Ecto neural progenitor cell (in vitro differentiated cells): ENCODE results near the gene CERS1.
"Not testable (repeated sequence)": the region's sequence is repeated elsewhere in the genome, so short reads cannot be mapped to it uniquely, and the experiment has no call there.

Experiments
- DNase-seq: peaks from one replicate; pipeline ENCODE4 v3.0.0-alpha.2; 2018; ENCODE audit warnings: low spot score

Gene CERS1

DNA sequence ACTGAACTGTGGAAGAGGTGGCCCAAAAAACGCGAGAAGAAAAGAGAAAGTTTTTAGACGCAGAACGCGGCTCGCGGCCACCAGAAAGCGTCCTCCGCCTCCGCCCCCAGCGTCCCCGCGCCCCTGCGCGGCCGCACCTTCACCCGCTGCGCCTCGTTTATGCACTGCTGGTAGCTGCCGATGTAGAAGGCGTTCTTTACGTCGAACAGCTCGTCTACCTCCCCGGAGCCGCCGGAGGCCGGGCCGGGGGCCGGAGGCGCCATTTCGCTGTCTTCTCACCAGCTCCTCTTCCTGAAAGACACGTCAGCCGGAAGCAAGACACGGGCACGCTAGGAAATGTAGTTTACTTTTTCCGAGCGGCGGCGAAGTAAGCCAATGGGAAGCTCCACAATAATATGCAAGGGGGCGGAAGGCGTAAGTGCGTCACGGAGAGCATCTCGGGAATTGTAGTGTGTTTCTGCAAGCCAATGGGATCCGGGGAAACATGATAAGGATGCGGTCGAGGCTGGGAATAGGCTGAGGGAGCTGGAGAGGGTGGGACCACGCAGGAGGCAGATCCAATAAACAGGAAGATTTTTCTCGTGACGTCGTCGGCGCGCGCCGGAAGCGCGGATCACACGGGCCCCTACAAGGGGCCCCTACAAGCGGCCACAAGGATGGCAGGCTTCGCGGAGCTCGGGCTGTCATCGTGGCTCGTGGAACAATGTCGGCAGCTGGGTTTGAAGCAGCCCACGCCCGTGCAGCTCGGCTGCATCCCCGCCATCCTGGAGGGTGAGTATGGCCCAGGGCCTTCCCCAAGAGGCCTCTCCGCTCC lies 23.3 kb upstream of the CERS1 start, which contains the start of the genes COPE and DDX49:
TSS of gene COPE (minus strand) at position 302 of the 814 bp plus-strand sequence. CDS start at position 263, 39 bp downstream.
TSS of gene DDX49 (plus strand) at position 630 of the 814 bp plus-strand sequence. CDS start at position 657, 27 bp downstream.
- peak; percentile 97 for DNase-seq

DNA sequence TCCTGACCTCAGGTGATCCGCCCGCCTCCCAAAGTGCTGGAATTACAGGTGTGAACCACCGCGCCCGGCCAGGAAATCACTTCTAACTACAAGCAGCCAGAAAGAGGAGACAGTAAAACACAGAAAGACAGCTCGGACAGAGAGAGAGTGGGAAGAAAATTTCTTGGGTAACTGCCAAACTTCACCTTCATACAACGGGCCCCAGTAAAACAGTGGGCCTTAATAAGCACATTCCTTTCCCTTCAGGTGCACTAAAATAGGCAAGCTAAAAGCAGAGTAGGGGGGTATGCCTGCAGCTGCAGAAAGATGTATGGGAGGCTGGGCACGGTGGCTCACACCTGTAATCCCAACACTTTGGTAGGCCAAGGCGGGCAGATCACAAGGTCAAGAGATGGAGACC lies 21.6 kb upstream of the CERS1 start:
- DNase-seq, result not testable (repeated sequence)

- DNase-seq, result no peak
Measured at GRCh38 chr19:18915639-18916038, 19.7 kb upstream of the CERS1 start.

DNA sequence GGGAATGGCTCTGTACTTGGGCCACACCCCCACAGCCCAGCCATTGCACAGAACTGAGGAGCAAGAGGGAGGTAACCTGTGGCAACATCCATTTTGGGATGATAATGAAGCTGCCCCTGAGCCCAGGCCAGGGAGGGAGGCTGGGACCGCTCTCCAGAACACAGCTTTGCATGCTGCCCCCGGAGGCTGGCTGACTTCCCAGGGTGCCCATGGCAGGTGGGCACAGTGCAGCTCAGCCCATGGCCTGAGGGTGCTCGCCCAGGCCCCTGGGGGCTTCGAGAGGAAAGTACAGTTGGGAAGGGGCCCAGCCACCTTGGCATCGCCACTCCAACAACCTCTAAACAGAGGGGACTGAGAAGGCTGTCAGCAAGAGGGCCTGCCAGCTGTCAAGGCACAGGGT lies 17.5 kb upstream of the CERS1 start:
- DNase-seq, result no peak

DNA sequence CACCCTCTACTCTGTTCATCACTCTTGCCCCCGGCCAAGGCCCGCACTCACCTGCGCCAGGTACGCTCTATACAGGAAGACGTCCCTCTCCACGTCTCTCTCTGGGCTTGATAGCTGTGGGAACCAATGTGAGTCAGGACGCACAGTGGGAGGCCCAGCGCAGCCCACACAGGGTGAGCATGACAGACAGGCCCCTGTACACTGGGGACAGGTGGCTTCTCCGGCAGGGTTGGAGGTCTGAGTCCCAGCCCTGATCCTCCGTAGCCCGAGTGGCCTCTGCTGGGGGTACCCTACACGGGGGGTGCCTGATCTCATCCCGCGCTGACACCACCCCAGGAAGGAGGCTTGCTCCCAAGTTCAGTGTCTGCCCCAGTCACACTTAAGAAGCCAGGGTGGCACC lies 17.0 kb upstream of the CERS1 start:
- DNase-seq, result no peak

DNA sequence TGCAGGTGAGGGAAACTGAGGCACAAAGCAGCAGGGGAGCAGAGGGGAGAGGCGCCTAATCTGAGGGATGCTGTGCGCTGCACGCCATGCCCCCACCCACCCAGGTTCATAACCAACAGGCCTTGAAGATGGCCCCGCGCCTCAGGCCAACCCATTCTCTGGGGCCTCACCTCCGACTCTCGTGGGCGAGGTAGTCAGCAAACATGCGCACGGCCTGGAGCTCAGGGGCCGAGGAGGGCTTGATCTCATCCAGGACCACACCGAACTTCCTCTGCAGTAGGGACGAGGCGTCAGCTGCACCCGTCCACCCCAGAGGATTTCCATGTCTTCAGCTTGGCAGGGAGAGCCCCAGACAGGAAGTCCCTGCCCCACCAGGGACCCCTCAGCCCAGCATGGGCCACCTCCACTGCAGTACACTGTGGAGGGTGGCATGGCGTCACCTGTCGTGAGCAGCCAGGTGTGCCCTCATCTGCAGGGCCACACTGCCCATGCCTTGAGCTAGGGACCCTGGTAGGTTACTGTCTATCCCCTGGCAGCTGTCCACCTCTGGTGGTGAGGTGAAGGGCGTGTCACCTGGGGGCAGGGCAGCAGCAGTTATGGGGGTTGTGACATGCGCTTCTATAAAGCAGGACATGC lies 15.0 kb upstream of the CERS1 start:
- DNase-seq, result no peak

DNA sequence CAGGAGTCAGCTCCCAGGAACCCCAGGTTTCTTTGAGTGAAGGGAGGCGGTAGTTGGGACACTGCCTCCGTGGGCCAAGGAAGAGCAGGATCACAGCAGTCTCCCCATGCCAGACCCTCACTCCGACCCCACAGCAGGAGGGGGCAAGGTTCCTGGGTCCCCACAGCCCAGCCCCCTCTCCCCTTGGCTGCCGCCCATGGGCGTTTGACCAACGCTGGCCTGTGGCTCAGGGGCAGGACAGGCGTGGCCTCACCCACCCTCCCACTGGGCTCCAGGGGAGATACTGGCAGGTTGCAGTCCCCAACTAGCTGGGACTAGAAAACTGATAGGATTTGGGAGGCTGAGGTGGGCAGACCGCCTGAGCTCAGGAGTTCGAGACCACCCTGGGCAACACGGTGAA lies 14.1 kb upstream of the CERS1 start:
- DNase-seq, result no peak

DNA sequence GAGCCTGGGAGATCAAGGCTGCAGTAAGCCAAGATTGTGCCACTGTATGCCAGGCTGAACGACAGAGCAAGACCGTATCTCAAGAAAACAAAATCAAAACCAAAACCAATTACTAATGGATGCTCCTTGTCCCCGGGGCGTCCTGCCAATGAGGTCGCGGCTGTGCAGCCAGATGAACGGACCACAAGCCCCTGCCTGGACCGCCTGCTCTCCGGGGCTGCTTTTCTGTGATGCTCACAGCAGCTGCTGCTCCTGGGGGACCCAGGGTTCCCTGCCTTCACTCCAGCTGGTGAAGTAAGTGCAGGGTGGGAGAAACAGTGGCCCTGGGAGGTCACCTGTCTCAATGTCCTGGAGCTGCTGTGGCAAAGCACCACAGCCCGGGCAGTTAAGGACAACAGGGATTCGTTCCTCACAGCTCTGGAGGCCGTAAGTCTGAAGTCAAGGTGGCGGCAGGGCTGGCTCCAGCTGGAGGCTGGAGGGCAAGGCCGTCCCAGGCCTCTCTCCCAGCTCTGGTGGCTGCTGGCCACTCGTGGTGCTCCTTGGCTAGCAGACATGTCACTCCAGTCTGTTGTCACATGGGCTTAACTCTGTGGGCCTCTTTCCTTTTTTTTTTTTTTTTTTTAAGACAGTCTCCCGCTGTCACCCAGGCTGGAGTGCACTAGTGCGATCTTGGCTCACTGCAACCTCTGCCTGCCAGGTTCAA lies 13.1 kb upstream of the CERS1 start:
- no peak for DNase-seq

DNA sequence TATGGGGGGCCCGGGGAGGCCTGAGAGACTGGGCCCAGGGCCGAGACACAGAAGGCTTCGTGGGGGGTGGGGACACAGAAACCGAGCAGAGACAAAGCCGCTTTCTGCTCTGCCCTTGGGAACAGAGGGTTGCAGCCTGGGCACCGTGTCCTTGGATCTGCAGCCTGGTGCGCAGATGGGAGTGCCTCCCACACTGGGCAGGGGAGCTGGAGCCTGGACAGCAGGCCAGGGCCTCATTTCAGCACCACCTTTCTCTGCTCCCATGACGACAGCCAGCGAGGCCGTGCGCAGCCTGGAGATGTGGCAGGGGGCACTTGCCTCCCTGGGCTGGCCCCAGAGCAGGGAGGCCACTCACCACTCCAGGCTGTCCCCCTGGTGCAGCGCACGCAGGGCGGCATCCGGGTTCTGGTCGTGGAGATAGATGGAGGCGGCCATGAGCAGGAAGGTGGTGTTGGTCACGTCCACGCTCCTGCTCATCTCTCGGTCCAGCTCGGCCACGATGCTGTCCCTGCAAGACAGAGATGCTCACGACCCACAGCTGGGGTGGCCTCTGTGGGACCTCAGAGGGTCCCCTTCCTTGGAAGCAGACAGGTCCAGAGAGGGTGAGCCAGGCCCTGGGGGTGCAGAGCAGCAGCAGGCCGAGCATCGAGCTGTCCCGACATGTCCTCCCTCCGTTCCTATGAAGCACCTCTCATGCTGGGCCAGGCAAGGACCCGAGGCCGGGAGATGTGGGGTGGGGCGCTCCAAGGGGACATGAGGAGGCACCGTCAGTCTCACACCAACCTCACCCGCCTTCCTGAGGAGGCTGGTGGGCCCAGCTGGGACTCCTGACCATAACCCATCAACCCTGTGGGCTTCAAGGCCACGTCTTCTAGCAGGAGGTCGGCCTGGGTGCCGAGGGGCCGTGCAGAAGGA lies 10.9 kb upstream of the CERS1 start:
- DNase-seq, result no peak

GRCh38 chr19:18905513-18906236 lies 9.7 kb upstream of the CERS1 start:
- DNase-seq, result no peak

DNA sequence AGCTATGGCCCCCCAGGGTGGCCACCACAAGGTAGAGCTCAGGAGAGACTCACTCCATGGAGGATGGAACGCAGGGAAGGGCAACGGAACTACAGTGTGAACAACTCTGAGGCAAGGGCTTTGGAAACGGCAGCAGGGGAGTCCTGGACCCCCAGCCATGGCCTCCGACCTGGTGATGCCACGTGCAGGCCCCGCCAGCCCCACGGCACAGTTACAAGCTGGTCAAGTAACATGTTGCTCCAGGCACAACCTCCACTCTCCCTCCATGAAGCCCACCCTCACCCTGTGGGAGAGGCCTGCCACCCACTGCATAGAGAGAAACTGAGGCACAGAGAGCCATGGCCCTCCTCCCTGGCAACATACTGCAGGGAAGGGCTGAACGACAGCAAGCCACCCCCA lies 9.1 kb upstream of the CERS1 start:
- no peak for DNase-seq

DNA sequence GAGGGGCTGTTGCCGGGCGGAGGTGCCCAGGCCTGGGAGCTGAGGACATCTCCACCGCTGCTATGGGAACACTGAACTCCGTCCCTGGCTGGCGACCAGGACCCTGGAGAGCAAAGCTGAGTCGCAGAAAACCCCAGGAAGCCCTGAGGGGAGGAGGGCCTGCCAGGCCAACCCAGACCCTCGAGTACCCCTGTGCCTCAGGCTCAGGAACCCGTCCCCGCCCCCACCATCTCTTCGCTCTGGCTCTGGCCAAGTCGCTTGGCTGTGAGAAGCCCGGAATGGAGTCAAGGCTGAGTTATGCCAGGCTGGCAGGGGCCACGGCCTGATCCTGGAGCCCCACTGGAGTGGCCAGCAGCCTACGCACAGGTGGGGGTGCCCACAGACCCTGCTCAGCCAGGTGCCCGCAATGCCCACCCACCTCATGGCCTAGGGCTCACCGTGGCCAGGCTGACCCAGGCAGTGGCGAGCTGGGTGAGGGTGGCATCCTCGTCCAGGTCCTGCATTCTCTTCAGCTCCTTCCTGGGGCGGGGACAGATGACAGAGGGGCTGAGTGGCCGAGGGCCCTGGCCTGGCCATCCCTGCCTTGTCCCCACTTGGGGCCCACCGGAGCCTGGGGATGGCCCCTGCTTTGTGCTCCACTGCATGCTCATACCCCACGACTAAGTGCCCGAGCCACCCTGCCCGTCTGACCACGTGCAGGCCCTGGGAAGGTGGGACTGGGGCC lies 8.5 kb upstream of the CERS1 start:
- DNase-seq, result no peak

DNA sequence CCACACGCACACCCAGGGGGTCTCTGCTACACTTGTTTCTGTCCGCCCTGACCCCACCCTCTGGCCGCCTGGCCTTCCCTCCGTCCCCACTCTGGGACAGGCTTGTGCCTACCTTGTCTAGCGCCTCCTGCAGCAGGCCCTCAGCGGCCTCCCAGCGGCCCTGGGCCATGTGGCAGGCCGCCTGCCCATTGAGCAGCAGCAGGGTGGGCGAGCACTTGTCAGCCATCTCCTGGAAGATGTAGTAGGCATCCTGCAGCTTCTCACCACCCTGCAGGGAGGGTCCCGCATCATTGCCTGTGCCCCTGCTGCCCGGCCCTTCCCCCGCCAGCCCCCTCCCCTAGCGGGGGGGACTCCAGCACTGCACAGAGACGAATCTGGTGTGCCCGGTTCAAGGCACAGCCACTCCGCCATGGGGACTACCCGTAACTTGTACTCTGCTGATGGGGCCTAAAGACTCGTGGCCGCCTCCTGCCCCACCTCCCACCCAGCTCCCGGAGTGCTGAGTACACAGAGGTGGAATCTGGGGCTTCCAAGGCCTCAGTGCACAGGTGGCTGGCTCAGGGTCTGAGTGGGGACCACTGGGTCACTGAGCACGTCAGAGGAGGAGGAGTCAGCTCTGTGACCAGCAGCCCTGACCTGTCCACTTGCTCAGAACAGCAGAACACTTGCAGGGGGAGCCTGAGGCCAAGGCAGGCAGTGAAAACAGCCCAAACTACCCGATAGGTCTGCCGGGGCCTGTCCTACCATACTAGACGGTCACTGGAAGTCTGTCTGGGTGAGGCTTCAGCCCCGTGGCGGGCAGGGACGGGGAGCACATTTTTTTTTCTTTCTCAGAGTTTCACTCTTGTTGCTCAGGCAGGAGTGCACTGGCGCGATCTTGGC lies 7.4 kb upstream of the CERS1 start:
- no peak for DNase-seq

DNA sequence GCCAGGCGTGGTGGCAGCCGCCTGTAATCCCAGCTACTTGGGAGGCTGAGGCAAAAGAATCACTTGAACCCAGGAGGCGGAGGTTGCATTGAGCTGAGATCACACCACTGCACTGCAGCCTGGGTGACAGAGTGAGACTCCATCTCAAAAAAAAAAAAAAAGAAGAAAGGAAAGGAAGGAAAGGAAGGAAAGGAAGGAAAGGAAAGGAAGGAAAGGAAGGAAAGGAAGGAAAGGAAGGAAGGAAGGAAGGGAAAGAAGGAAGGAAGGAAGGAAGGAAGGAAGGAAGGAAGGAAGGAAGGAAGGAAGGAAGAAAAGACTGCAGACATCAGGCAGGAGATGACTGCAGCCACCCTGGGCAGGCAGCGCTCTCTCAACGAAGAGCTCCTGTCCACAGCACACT lies 6.6 kb upstream of the CERS1 start:
- DNase-seq, result not testable (repeated sequence)

DNA sequence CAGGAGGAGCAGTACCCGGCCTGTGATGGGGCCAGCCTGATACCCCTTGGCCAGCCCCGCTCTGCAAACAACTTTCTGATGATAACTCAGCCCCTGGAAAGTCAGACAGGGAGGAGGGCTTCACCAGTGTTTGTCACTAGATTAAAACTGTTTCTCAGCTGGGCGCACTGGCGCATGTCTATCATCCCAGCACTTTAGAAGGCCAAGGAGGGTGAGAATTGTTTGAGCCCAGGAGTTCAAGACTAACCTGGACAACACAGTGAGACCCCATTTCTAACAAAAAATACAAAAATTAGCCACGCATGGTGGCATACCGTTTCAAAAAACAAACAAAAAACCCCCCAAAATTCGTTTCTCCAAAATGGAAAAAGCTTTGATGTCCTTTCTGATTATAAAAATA lies 5.5 kb upstream of the CERS1 start:
- DNase-seq, result no peak

- DNase-seq, result no peak
Measured at GRCh38 chr19:18900700-18901481, 4.9 kb upstream of the CERS1 start.

- peak; percentile 39 for DNase-seq
Measured at GRCh38 chr19:18899624-18900560, 3.9 kb upstream of the CERS1 start.
